Medulla oblongata (tissue), 1 donor: ENCODE results near the gene GMFB.
A peak's percentile ranks its signal among the peaks of the same experiment; 100 is the strongest.
"Not testable (repeated sequence)": the region's sequence is repeated elsewhere in the genome, so short reads cannot be mapped to it uniquely, and the experiment has no call there.

Experiments used
- DNase-seq: peaks from one replicate; pipeline ENCODE4 v3.0.0-alpha.2; 2015; ENCODE audit errors: extremely low spot score

The GMFB gene

DNA sequence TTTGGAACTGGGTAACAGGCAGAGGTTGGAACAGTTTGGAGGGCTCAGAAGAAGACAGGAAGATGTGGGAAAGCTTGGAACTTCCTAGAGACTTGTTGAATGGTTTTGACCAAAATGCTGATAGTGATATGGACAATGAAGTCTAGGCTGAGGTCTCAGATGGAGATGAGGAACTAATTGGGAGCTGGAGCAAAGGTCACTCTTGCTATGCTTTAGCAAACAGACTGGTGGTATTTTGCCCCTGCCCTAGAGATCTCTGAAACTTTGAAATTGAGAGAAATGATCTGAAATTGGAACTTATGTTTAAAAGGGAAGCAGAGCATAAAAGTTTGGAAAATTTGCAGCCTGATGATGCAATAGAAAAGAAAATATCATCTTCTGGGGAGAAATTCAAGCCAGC, 30.2 kb downstream of the GMFB start:
- not testable (repeated sequence) for DNase-seq

DNA sequence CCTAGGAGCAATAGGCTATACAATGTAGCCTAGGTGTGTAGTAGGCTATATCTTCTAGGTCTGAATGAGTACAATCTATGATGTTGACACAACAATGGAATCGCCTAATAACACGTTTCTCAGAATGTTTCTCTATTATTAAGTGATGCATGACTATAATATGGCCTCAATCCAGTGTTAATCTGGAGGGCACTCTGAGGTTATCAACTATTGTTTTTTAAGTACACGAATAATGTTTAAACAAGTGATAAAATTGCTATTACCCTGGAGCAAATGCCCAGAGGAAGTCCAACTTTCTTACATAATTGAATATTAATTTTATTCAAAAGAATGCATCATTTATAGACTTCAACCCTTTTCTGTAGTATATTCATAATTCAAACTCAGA, 31.2 kb downstream of the GMFB start:
- DNase-seq: no peak

DNA sequence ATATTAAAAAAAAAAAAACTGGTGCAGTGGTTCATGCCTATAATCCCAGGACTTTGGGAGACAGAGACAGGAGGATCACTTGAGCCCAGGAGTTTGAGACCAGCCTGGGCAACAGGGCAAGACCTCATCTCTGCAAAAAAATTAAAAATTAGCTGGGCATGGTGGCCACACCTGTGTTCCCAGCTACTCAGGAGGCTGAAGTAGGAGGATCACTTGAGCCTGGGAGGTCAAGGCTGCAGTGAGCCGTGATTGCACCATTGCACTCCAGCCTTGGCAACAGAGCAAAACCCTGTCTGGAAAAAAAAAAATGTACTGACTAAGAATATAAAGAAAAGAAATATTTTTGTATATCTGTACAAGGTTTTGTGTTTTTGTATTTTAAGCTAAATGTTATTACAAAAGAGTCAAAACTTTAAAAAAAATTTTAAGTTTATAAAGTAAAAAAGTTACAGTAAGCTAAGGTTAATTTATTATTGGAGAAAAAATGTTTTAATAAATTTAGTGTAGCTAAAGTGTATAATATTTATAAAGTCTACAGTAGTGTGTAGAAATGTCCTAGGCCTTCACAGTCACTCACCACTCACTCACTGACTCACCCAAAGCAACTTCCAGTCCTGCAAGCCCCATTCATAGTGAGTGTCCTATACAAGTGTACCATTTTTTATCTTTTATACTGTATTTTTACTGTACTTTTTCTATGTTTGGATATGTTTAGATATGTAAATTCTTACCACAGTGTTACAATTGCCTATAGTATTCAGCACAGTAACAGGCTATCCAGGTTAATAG, 31.8 kb downstream of the GMFB start:
- not testable (repeated sequence) for DNase-seq

DNA sequence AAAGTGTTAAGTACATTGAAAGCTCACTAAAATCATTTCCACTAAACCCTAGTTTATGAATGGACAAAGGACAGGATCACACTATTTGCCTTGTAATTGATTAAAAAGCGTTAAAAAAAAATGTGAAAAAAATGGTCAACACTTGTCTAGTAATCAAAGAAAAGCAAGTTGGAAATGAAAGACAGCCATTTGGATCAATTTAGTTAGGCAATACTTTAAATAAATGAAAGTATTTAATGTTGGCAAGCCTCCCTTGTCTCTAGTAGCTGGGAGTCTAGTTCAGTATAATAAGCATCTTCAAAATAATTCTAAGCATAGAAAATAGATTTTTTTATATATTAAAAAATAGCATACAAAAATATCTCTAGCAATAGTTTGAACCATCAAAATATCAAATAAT, 33.4 kb downstream of the GMFB start:
- DNase-seq: no peak

DNA sequence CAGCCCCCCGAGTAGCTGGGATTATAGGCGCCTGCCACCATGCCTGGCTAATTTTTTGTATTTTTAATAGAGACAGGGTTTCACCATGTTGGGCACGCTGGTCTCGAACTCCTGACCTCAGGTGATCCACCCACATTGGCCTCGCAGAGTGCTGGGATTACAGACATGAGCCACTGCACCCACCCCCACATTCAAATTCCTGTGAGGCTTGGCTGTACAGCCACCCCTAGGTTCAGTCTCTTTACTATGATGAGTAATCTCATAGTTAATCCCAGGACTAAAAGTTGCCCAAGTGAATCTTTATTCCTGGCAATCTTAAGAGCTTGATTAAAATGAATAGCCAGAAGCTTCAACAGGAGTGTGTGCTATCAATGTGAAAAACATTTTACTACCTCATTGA, 34.8 kb downstream of the GMFB start:
- DNase-seq: not testable (repeated sequence)

DNA sequence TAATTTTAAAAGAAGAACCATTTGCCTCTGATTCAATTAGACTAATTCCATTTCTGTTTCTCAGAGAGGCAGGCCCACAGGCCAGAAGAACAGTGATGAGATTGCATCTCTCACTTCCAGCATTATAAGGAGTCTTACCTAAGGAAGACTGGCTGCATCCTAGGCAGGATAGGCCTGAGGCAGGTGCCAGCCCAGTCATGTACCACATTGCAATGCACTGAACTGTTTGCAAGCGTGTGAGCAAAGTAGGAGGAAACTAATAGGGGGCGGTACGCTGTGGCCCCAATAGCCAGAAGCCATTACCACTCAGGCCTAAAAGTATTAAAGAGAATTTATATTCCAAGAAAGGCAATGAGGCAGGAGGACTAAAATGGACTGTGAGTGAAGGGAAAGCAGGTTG, 35.5 kb downstream of the GMFB start:
- no peak for DNase-seq

DNA sequence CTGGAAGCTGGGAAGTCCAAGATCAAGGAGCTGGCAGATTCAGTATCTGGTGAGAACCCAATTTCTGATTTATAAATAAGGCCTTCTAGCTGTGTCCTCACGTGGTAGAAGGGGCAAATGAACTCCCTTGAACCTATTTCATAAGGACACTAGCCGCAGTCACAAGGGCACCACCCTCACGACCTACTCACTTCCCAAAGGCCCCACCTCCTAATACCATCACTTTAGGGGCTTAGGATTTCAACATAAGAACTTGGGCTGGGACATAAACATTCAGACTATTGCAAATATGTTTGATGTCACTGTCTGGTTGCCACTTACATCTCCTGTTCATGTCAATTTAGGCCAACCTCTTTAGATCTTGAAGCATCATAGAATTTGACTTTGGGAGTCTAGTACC, 36.8 kb downstream of the GMFB start:
- DNase-seq: no peak

DNA sequence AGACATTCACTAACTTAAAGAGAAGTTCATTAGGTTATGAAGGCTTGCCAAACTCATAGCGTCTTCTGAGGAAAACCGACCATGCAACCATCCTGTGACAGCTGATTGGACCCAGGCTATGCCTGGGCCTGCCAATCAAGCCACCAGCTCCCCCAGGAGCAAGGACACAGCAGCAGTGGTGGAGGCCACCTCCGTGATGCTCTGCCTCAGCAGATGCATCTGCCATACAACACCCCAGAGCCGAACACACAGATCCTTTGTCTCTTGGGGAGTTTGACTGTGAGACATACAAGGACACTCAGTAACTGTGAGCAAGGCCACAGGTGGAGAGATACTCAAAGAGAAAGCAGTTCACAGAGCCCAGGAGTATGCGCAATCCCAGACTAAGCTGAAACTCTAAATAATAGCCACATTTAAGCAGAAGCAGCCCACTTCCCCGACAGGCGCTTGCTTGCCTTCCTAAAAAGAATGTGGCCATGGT, 37.6 kb downstream of the GMFB start:
- no peak for DNase-seq

DNA sequence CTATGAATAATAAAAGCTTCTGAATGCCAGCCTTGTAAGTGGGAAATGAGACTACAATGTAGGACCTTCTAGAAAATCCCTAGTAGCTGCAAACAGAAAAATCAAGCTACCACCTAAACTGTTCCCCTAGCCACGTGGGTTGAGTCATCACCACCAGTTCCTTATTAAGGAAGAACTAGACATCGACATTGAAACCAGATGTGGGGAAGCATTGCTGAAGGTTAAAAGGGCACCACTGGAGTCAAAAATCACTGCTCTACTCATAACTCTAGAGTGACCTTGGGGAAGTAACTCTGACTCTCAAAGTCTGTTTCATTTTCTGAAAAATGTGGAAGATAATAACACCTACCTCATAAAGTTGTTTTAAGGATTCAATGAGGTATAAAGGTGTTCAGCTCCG, 38.2 kb downstream of the GMFB start:
- peak; percentile 7 for DNase-seq

DNA sequence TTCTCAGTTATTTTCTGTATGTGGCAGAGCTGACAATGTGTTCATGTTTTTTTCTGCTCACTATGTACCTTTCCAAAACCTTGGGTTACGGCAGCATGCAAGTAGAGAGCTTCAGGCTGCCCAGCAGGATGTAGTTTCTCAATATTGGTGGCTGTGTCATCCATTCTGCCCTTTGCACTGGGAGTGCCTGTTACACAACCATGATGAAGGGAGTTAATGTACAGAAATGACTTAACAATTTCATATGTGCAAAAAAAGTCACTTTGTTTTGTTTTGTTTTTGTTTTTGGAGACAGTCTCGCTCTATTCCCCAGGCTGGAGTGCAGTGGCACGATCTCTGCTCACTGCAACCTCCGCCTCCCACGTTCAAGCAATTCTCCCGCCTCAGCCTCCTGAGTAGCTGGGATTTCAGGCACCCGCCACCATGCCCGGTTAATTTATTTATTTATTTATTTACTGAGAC, 41.5 kb downstream of the GMFB start:
- DNase-seq: no peak

DNA sequence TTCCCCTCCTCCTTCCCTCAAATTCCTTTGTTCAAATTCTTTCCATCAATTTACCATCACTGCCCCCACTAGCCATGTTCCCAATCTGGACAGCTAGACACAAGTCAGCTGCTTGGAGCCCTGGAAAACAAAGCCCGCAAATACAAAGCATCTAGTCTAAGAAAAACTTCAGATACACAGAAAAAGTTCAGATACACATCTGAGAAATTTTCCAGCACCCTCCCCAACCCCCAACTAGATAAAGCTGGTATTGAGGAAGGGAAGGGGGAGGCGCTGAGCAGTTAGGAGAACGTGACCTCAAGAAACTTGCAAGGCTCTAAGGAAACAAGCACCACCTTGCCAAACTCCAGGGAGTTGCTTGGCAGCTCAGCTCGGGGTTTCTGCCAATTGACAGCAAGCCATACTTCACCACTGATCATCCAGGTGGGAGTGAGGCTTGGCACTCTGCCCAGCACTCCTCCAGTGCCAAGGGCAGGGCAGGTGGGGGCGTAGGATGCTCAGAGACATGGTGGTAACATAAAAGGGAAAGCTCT, 42.6 kb downstream of the GMFB start:
- no peak for DNase-seq

DNA sequence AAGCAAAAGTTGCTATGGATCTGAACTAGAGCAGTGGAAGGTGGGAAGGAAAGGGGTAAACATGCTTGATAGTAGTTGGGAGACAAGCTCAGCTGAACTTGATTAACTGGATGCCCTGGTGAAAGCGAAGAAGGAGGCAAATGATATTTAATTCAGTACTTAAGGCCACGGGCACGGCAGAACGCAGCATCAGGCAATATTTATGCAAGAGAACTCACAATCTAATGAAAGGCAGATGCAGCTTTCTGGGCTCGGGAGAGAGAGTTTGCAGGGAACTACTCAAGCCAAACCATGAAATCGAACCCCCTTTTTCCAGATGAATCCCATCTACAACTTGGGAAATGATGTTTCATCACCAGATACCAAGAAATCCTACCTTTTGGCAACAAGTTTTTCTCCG, 44.1 kb downstream of the GMFB start:
- DNase-seq: no peak

DNA sequence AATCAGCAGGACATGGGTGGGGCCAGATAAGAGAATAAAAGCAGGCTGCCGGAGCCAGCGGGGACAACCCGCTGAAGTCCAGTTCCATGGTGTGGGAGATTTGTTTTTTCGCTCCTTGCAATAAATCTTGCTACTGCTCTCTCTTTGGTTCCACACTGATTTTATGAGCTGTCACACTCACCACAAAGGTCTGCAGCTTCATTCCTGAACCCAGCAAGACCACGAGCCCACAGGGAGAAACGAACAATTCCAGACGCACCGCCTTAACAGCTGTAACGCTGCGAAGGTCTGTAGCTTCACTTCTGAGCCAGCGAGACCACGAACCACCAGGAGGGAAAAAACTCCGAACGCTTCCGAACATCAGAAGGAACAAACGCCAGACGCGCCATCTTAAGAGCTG, 44.8 kb downstream of the GMFB start:
- no peak for DNase-seq

DNA sequence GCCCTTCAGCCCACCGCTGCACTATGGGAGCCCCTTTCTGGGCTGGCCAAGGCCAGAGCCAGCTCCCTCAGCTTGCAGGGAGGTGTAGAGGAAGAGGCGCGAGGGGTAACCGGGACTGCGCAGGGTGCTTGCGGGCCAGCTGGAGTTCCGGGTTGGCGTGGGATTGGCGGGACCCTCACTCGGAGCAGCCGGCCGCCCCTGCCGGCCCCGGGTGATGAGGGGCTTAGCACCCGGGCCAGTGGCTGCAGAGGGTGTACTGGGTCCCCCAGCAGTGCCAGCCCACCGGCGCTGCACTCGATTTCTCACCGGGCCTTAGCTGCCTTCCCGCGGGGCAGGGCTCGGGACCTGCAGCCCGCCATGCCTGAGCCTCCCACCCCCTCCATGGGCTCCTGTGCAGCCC, 45.8 kb downstream of the GMFB start:
- not testable (repeated sequence) for DNase-seq

DNA sequence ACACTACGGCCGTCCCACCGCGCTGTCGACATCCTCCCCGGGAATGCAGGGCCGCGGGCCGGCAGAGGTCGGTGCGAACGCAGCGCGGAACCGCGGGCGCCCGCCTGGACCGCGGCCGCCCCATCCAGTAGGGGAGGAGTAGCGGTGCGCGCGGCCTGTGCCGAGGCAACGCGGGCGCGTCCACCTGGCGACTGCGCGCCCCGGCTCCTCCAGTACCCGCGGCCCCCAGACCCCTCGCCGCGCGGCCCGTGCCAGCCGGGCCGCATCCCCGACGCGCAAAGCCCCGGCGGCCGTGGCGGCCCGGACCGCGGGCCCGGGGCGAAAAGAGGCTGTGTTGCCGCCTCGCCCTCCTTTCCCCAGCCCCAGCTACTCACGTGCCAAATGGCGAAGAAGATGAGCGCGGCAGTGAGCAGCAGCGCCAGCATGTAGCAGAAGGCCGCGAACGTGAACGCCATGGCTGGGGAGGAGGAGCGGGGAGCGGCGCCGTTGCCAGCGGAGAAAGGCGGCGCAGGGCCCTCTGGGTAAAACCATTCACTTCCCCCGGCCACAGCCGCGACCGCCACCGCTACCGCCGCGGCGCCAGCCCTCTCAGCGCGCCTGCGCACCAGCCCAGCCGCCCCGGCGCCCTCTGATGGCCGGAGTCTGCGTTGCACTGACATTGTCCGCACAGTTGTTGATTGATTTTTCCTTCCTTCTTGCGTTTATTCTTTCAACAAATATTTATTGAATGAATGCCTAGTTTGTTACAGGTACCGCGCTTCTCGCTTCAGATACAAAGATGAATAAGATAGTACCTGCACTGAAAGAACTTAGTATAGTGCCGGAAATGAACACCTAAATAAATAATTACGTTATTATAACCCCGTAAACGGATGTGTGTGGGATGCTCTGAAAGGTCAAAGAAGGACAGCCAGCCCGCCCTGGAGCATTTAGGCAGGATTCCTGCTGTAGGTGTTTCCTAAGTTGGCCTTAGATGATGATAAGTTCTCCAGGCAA, 47.6 kb downstream of the GMFB start, which contains the start of gene CNIH1:
Gene CNIH1 (minus strand): TSS at position 502 of the 996 bp plus-strand sequence. CDS start 47 bp downstream, at position 455.
- DNase-seq: peak; percentile 93

DNA sequence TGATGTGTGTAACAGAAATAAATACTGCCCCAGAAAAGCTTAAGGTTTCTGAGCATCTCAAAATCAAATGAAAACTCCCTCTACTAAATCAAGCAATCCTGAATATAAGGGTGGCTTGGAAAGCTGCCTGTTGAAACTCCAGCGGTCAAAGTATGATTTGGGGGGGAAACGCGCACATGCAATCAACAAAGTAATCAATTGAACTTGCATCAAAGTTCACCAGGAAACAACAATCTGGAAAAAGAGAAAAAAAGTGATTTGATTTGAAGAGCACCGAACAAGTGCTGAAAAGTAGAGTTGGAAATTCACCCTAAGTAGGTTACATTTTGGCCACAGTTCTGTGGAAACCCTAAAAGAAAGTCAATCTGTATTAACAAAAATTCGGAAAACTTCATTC, 48.3 kb downstream of the GMFB start:
- peak; percentile 18 for DNase-seq

DNA sequence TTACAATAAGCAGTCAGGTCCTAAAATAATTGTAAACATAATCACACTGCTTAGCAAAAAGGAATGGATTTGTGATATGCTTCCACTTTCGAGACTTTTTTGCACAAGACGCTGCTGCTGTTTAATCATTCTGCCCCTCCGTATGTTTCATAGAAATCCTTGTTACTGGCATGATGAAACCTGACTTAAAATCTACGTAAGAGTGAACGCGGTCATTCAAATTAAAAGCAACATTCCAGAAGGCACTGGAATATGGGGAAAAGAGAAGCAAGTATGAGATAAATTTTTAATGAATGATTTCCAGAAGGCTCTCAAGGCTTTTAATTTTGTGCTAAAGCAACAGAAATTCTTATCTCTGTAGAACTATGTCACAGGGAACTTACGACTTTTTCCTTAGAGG, 48.7 kb downstream of the GMFB start:
- no peak for DNase-seq

DNA sequence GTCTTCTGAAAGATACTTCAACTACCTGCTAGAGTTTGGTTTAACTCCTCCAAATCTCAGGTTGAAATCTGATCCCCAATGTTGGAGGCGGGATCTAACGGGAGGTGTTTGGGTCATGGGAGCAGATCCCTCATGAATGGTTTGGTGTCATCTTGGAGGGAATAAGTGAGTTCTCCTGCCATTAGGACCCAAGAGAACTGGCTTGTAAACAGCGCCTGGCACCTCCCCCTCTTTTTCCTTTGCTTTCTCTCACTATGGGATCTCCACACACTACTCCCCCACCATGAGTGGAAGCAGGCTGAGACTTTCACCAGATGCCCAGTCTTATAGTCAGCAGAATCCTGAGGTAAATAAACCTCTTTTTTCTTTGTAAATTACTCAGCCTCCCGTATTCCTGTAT, 50.1 kb downstream of the GMFB start:
- DNase-seq: no peak

DNA sequence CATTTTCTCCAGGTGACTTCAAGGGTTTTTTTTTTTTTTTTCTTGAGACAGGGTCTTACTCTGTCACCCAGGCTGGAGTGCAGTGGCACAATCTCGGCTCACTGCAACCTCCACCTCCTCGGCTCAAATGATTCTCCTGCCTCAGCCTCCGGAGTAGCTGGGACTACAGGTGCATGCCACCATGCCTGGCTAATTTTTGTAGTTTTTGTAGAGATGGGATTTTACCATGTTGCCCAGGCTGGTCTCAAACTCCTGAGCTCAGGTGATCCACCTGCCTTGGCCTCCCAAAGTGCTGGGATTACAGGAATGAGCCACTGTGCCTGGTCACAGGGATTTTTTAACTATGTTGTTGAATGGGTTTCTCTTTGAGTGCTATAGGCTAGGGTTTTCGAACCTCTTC, 50.8 kb downstream of the GMFB start:
- DNase-seq: not testable (repeated sequence)

DNA sequence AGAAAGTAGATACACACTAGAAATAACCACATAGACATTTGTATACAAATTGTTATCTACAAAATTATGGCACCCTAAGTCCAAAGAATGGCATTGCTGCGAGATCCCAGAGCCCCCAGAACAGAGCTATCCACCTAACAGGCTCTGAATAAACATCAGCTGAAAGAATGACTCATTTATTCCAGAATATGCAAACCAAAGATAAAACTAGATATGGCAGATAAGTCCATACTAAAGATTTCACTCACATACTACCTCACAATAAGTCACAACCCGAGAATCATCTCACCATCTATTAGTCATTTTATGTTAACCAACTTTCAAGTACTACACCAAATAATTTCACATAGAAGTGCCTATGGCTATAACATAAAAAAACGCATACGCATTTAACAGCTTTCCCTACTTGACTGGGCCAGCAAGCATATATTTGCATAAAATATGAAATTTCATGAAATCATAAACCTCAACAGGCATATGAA, 53.2 kb downstream of the GMFB start:
- DNase-seq: no peak

DNA sequence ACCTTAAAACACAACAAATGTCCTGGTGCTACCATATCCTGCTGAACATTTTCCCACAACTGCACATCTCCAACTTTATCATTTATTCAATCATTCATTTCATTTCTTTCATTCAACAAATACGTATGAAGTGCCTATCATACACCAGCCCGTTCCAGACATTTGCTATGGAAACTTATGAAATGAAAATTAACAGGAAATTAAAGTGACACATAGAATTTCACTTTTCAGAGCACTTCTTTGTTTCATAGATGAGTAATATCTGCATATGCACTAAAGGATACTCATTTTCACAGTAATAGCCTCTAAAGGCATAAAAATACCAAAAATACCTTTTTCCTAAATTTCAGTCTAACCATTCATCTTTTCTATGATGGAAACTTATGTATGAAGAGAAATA, 60.3 kb downstream of the GMFB start:
- DNase-seq: no peak

DNA sequence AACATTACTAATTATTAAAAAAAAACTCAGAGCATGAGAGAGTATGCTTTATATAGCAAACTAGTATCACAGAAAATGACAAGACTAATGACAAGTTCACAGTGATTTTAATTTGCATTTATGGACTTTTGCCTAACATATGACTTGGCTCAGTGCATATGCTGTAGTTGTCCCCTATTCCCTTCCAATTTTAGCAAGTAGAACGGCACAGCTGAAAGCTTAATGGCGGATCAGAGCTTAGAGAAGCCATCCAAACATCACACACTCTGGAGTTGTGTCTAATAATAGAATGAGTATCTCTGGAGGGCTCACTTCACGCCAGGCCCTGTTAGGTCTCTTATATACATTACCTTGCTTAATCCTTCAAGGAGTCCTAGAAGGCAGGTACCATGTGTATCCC, 60.9 kb downstream of the GMFB start:
- DNase-seq: no peak
